HL-60 (cell line): ENCODE measurements around the gene BTBD9.

Experiments
- DNase-seq, 2 experiments: peaks; one replicate each; pipeline ENCODE4 v3.0.0-alpha.2; 2010 to 2020; ENCODE audit warnings: low read depth in 1 of 2, low spot score in 1 of 2
- H3K27ac ChIP-seq: fragments of 250-450 bp; sonication (Bioruptor Pico); replicated peaks from 2 replicates; pipeline ENCODE4 v1.5.1; 2020; ENCODE audit warnings: mild to moderate bottlenecking, moderate library complexity
- H3K27me3 ChIP-seq: fragments of 250-450 bp; sonication (Bioruptor Pico); 2 replicates; pipeline ENCODE4 v1.5.1; 2021; ENCODE audit warnings: mild to moderate bottlenecking, moderate library complexity; ENCODE audit not compliant: insufficient read depth, poor library complexity, severe bottlenecking
- H3K4me3 ChIP-seq: replicated peaks from 2 replicates; pipeline ENCODE4 v1.5.1; 2011; ENCODE audit warnings: mild to moderate bottlenecking, control low read depth, low read length; ENCODE audit not compliant: insufficient read depth
- CTCF ChIP-seq: IDR thresholded peaks from one replicate; pipeline ENCODE4 v1.5.1; 2011; ENCODE audit warnings: low read length, control low read depth, inconsistent platforms; ENCODE audit not compliant: insufficient read depth
- GABPA ChIP-seq: IDR thresholded peaks from 2 replicates; pipeline ENCODE4 v1.6.1; 2012; ENCODE audit warnings: low read depth
- POLR2AphosphoS5 ChIP-seq: IDR thresholded peaks from 2 replicates; pipeline ENCODE4 v1.6.1; 2012; ENCODE audit warnings: low read depth
- REST ChIP-seq: IDR thresholded peaks from 2 replicates; pipeline ENCODE4 v1.6.1; 2012; ENCODE audit warnings: low read depth; ENCODE audit not compliant: insufficient replicate concordance
- SPI1 ChIP-seq: IDR thresholded peaks from 2 replicates; pipeline ENCODE4 v1.6.1; 2012; ENCODE audit warnings: low read depth, mild to moderate bottlenecking, borderline replicate concordance

Gene BTBD9

GRCh38 chr6:38262609-38263008 is 377.1 kb downstream of the BTBD9 start:
- H3K4me3 ChIP-seq = no peak overlapping the region

GRCh38 chr6:38262026-38262425 is 377.7 kb downstream of the BTBD9 start:
- H3K27me3 ChIP-seq = no peaks in the 10 kb centered on the region
- H3K27ac ChIP-seq = no peak overlapping the region
- no peak for DNase-seq
- no peak overlapping the region for H3K4me3 ChIP-seq
- TF ChIP-seq GABPA = no peak
- no peak for TF ChIP-seq CTCF
- TF ChIP-seq SPI1 = no peak
- TF ChIP-seq REST = no peak
- no peak for TF ChIP-seq POLR2AphosphoS5

More at GRCh38 chr6:38262609-38263008, 377.1 kb downstream of the BTBD9 start:
- TF ChIP-seq REST = no peak
- no peak for TF ChIP-seq POLR2AphosphoS5
- no peak for TF ChIP-seq GABPA
- no peak for TF ChIP-seq SPI1
- no peak for TF ChIP-seq CTCF
- Histone ChIP-seq H3K27me3 (no peaks in the 10 kb centered on the region), H3K27ac (no peak overlapping the region)
- no peak for DNase-seq

- DNase-seq = no peak
- no peak overlapping the region for H3K4me3 ChIP-seq
- H3K27me3 ChIP-seq = no peaks in the 10 kb centered on the region
- H3K27ac ChIP-seq = no peak overlapping the region
- no peak for TF ChIP-seq GABPA
- no peak for TF ChIP-seq SPI1
- TF ChIP-seq REST = no peak
- TF ChIP-seq POLR2AphosphoS5 = no peak
- TF ChIP-seq CTCF = no peak
Observed at GRCh38 chr6:38261626-38262025, 378.1 kb downstream of the BTBD9 start.
